HepG2 (cell line): Measurements from ENCODE around the gene TMC4. TPM values are rescaled to one million over a fixed set of nuclear protein-coding genes. Genes with fewer than 3 reads are reported as not detected.

Source experiments
- CENPT ChIP-seq: sonication (generic); formaldehyde crosslinking; IDR thresholded peaks from 2 replicates; pipeline ENCODE4 v1.8.0; 2022; ENCODE audit warnings: low read depth, mild to moderate bottlenecking, moderate library complexity, missing genetic modification reagents
- MED8 ChIP-seq: sonication (generic); formaldehyde crosslinking; IDR thresholded peaks from 2 replicates; pipeline ENCODE4 v1.8.1; 2023; ENCODE audit warnings: mild to moderate bottlenecking, missing genetic modification reagents; ENCODE audit not compliant: insufficient replicate concordance
- MIER2 ChIP-seq: IDR thresholded peaks from 2 replicates; pipeline ENCODE4 v1.6.1; 2016; ENCODE audit warnings: missing biosample characterization, missing genetic modification reagents
- NR2C2 ChIP-seq: sonication (generic); formaldehyde crosslinking; IDR thresholded peaks from 2 replicates; pipeline ENCODE4 v1.4.0; 2020; ENCODE audit warnings: missing genetic modification reagents, mild to moderate bottlenecking, moderate library complexity, borderline replicate concordance
- PHF8 ChIP-seq: sonication (generic); formaldehyde crosslinking; IDR thresholded peaks from 2 replicates; pipeline ENCODE4 v1.5.0; 2020; ENCODE audit warnings: missing genetic modification reagents
- POLR2AphosphoS5 ChIP-seq: IDR thresholded peaks from 2 replicates; pipeline ENCODE4 v1.6.1; 2012; ENCODE audit warnings: low read depth, low read length
- ZMYM2 ChIP-seq: sonication (generic); formaldehyde crosslinking; IDR thresholded peaks from 2 replicates; pipeline ENCODE4 v1.8.0; 2022; ENCODE audit warnings: mild to moderate bottlenecking, missing genetic modification reagents
- ZNF335 ChIP-seq: sonication (generic); formaldehyde crosslinking; IDR thresholded peaks from 2 replicates; pipeline ENCODE4 v1.4.0; 2020; ENCODE audit warnings: missing genetic modification reagents
- ZNF550 ChIP-seq: sonication (generic); formaldehyde crosslinking; IDR thresholded peaks from 2 replicates; pipeline ENCODE4 v1.4.0; 2020; ENCODE audit warnings: mild to moderate bottlenecking, missing genetic modification reagents, borderline replicate concordance
- ZNF652 ChIP-seq: IDR thresholded peaks from 2 replicates; pipeline ENCODE4 v1.6.1; 2016; ENCODE audit warnings: low read depth, borderline replicate concordance
- polyA plus RNA-seq, 8 experiments: library from polyadenylated mRNA; depleted of rRNA in 3 of 8; stranded (reverse) in 7 of 8; unstranded in 1 of 8; fragments of >200 nt; fragmentation: Illumina TruSeq in 4 of 8; extraction: Trizol in 4 of 8; gene quantifications; 2 replicates each; pipeline versions ENCODE4 v1.2.1 to v1.2.3, GENCODE V29; 2011 to 2016; ENCODE audit warnings: low read depth in 4 of 8, missing spikeins in 1 of 8, mixed read lengths in 1 of 8; ENCODE audit not compliant: insufficient read depth in 1 of 8
- total RNA-seq, 5 experiments: library from RNA; depleted of rRNA; stranded (reverse); fragments of >200 nt; fragmentation: Illumina TruSeq; extraction: Trizol; gene quantifications; 2 replicates each; pipeline ENCODE4 v1.2.3, GENCODE V29; 2016; ENCODE audit warnings: low read depth in 1 of 5
- TF ChIP-seq, protein P1 (sequence below): fragments of 450-650 bp; IDR thresholded peaks from 2 replicates; pipeline ENCODE4 v1.6.1; 2016
- TF ChIP-seq, protein P2 (sequence below): IDR thresholded peaks from 2 replicates; pipeline ENCODE4 v1.6.1; 2016; ENCODE audit warnings: mild to moderate bottlenecking, missing biosample characterization, missing genetic modification reagents
- TF ChIP-seq, protein P3 (sequence below): sonication (generic); formaldehyde crosslinking; IDR thresholded peaks from 2 replicates; pipeline ENCODE4 v1.5.0; 2020; ENCODE audit warnings: missing genetic modification reagents
- TF ChIP-seq, protein P4 (sequence below): sonication (generic); formaldehyde crosslinking; IDR thresholded peaks from one replicate; pipeline ENCODE4 v1.5.1; 2020; ENCODE audit warnings: mild to moderate bottlenecking, missing genetic modification reagents; ENCODE audit errors: not compliant biosample characterization
- TF ChIP-seq, protein P5 (sequence below), 2 experiments: fragments of 450-650 bp in 1 of 2; sonication (generic) in 1 of 2; formaldehyde crosslinking; IDR thresholded peaks; 2 replicates each; pipeline versions ENCODE4 v1.5.0 to v1.8.0; 2020 to 2022; ENCODE audit warnings: mild to moderate bottlenecking in 1 of 2, missing genetic modification reagents in 1 of 2

Gene TMC4
- total and polyA plus RNA-seq, 2 of the 13 experiments (the other 11 are each of a cell fraction or from before 2014, with no cell fraction given) = 0.13 to 0.24 TPM

DNA sequence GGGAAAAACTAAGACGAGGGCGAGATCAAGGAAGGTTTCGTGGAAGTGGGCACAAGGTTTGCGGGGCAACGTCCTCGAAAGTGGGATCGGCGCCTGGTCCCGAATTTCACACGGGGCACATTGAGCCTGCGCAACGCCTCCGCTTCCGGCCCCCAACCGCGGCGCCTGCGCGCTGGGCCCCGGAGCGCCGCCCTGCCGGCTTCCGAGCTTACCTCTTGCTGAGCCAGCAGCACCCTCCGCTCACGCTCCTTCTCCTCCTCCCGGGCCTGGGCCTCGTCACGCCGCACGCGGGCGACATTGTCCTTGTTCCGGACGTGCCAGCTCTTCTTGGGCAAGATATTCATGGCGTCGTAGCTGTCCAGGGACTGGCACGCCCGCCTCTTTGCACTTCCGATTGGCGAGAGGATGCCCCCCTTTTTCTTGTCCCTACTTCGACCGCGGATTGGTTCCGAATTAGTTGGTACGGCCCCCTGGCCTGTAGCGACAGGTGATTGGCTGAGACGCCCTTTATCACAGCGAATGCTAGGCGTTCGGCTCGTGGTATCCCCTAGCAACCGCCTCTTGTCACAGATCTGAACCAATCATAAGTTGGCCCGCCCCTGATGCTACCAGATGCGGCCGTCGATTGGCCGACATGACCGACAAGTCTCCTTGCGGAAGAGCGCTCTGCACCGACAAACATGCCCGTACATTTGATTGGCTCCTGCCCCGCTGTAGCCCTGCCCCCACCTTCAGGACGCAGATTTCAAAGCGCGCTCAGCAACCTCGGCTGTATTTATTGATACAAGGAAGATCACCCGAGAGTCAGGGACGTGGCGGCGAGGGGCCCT lies 13.4 kb downstream of the TMC4 start, which contains the start of gene LENG1 (continued):
- TF ChIP-seq MED8 (CRISPR knock-in tag) = no peak
- TF ChIP-seq, protein P1, sequence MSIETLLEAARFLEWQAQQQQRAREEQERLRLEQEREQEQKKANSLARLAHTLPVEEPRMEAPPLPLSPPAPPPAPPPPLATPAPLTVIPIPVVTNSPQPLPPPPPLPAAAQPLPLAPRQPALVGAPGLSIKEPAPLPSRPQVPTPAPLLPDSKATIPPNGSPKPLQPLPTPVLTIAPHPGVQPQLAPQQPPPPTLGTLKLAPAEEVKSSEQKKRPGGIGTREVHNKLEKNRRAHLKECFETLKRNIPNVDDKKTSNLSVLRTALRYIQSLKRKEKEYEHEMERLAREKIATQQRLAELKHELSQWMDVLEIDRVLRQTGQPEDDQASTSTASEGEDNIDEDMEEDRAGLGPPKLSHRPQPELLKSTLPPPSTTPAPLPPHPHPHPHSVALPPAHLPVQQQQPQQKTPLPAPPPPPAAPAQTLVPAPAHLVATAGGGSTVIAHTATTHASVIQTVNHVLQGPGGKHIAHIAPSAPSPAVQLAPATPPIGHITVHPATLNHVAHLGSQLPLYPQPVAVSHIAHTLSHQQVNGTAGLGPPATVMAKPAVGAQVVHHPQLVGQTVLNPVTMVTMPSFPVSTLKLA = peak; percentile 29
- peak; percentile 84 for TF ChIP-seq PHF8 (CRISPR knock-in tag)
- TF ChIP-seq, protein P2, sequence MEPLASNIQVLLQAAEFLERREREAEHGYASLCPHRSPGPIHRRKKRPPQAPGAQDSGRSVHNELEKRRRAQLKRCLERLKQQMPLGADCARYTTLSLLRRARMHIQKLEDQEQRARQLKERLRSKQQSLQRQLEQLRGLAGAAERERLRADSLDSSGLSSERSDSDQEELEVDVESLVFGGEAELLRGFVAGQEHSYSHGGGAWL (CRISPR knock-in tag) = peak; percentile 41; the same call in 1 of the 2 replicates
- TF ChIP-seq POLR2AphosphoS5 = peak; percentile 65
- TF ChIP-seq, protein P3, sequence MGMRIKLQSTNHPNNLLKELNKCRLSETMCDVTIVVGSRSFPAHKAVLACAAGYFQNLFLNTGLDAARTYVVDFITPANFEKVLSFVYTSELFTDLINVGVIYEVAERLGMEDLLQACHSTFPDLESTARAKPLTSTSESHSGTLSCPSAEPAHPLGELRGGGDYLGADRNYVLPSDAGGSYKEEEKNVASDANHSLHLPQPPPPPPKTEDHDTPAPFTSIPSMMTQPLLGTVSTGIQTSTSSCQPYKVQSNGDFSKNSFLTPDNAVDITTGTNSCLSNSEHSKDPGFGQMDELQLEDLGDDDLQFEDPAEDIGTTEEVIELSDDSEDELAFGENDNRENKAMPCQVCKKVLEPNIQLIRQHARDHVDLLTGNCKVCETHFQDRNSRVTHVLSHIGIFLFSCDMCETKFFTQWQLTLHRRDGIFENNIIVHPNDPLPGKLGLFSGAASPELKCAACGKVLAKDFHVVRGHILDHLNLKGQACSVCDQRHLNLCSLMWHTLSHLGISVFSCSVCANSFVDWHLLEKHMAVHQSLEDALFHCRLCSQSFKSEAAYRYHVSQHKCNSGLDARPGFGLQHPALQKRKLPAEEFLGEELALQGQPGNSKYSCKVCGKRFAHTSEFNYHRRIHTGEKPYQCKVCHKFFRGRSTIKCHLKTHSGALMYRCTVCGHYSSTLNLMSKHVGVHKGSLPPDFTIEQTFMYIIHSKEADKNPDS (CRISPR knock-in tag) = no peak
- TF ChIP-seq, protein P4, sequence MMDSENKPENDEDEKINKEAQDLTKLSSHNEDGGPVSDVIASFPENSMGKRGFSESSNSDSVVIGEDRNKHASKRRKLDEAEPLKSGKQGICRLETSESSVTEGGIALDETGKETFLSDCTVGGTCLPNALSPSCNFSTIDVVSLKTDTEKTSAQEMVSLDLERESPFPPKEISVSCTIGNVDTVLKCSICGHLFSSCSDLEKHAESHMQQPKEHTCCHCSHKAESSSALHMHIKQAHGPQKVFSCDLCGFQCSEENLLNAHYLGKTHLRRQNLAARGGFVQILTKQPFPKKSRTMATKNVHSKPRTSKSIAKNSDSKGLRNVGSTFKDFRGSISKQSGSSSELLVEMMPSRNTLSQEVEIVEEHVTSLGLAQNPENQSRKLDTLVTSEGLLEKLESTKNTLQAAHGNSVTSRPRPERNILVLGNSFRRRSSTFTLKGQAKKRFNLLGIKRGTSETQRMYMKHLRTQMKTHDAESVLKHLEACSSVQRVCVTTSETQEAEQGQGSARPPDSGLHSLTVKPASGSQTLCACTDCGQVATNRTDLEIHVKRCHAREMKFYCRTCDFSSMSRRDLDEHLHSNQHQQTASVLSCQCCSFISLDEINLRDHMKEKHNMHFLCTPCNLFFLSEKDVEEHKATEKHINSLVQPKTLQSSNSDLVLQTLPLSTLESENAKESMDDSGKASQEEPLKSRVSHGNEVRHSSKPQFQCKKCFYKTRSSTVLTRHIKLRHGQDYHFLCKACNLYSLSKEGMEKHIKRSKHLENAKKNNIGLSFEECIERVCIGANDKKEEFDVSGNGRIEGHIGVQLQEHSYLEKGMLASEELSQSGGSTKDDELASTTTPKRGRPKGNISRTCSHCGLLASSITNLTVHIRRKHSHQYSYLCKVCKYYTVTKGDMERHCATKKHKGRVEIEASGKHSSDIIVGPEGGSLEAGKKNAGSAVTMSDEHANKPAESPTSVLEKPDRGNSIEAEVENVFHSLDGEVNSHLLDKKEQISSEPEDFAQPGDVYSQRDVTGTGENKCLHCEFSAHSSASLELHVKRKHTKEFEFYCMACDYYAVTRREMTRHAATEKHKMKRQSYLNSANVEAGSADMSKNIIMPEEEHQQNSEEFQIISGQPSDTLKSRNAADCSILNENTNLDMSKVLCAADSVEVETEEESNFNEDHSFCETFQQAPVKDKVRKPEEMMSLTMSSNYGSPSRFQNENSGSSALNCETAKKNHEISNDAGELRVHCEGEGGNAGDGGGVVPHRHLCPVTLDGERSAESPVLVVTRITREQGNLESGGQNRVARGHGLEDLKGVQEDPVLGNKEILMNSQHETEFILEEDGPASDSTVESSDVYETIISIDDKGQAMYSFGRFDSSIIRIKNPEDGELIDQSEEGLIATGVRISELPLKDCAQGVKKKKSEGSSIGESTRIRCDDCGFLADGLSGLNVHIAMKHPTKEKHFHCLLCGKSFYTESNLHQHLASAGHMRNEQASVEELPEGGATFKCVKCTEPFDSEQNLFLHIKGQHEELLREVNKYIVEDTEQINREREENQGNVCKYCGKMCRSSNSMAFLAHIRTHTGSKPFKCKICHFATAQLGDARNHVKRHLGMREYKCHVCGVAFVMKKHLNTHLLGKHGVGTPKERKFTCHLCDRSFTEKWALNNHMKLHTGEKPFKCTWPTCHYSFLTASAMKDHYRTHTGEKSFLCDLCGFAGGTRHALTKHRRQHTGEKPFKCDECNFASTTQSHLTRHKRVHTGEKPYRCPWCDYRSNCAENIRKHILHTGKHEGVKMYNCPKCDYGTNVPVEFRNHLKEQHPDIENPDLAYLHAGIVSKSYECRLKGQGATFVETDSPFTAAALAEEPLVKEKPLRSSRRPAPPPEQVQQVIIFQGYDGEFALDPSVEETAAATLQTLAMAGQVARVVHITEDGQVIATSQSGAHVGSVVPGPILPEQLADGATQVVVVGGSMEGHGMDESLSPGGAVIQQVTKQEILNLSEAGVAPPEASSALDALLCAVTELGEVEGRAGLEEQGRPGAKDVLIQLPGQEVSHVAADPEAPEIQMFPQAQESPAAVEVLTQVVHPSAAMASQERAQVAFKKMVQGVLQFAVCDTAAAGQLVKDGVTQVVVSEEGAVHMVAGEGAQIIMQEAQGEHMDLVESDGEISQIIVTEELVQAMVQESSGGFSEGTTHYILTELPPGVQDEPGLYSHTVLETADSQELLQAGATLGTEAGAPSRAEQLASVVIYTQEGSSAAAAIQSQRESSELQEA (CRISPR knock-in tag) = no peak
- TF ChIP-seq, protein P5, sequence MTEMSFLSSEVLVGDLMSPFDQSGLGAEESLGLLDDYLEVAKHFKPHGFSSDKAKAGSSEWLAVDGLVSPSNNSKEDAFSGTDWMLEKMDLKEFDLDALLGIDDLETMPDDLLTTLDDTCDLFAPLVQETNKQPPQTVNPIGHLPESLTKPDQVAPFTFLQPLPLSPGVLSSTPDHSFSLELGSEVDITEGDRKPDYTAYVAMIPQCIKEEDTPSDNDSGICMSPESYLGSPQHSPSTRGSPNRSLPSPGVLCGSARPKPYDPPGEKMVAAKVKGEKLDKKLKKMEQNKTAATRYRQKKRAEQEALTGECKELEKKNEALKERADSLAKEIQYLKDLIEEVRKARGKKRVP (CRISPR knock-in tag; IDR thresholded peaks at IDR 0.05) = no peak
- TF ChIP-seq ZNF652 (CRISPR knock-in tag) = no peak
- TF ChIP-seq CENPT = no peak
- no peak for TF ChIP-seq ZNF550 (CRISPR knock-in tag)
- TF ChIP-seq NR2C2 (CRISPR knock-in tag) = no peak
- TF ChIP-seq ZMYM2 = 0 out of 2 replicates have a peak, but pooled peaks have one; percentile 17
- no peak; the same call in 1 of the 2 replicates for TF ChIP-seq ZNF335 (CRISPR knock-in tag)
- TF ChIP-seq MIER2 (CRISPR knock-in tag) = no peak
